ENCODE data around the gene PRR20G.
A peak's percentile ranks its signal among the peaks of the same experiment; 100 is the strongest.

Gene PRR20G

DNA sequence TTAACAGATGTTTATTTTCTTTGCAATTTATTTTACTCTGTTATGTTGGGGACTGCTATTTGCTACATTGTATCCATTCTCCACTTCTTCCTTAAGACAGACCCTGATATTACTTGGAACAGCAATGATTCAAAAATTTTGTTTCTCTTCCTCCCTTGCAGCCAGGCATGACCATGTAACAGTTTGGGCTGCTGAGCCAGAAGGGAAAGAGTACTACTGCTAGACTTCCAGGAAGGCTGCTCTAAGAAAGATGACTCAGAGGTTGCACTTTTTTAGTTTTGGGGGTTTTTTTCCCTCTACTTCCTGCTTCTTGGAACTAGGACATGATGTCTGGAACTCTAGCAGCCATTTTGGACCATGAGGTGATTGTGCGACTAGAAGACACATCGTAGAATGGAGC is 10.3 kb downstream of the PRR20G start:
- H2BK120ac ChIP-seq (ENCODE audit: insufficient read depth, low read length, poor library complexity) = no peak overlapping the region

DNA sequence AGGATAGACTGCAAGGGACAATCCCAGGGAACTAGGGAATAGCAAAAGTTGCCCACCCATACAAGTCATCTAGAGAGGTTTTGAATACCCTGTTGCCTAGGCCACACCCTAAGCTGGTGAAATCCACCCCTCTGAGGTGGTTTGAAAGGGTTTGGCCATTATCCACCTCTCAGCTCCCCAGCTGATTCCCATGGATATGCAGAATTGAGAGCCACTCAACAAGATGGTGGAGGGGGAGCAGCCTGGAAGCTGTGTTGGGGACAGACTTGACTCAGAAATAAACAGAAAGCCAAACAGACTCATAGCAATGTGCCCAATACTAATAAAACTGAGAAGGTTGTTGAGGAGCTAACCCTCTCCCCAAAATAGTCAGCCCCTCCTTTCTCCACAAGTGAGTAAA is 10.9 kb downstream of the PRR20G start:
- Histone ChIP-seq H3K27me3 (ENCODE audit: insufficient read depth, low read length) (no peaks in the 10 kb centered on the region), H3K18ac (ENCODE audit: low read length) (no peak overlapping the region), H2BK5ac (ENCODE audit: low read depth, low read length, poor library complexity) (no peak overlapping the region), H4K8ac (ENCODE audit: low read depth, low read length) (no peak overlapping the region), H3K4me3 (ENCODE audit: low read depth, low read length) (no peak overlapping the region), H3K23ac (ENCODE audit: low read length) (no peak overlapping the region), H3K36me3 (ENCODE audit: control insufficient read depth in 1 of 2, insufficient read depth in 2 of 2, low read length in 2 of 2) (no peaks in the 10 kb centered on the region), H3K4ac (ENCODE audit: low read depth, low read length) (no peak overlapping the region), H4K91ac (ENCODE audit: low read depth, low read length) (no peak overlapping the region), H3K9me3 (ENCODE audit: insufficient read depth, low read depth, low read length) (peaks cover 25% of the 10 kb centered on the region), H2BK12ac (ENCODE audit: low read length) (no peak overlapping the region), H3K4me1 (ENCODE audit: control insufficient read depth in 1 of 2, insufficient read depth in 2 of 2, low read length in 2 of 2) (no peaks in the 10 kb centered on the region), H3K4me2 (ENCODE audit: low read length) (no peak overlapping the region), H3K14ac (ENCODE audit: low read length) (no peak overlapping the region), H3K27ac (ENCODE audit: low read depth, low read length) (no peak overlapping the region), H3K9ac (ENCODE audit: low read length) (no peak overlapping the region), H2AFZ (ENCODE audit: insufficient read depth, low read length, poor library complexity) (no peak overlapping the region), H4K12ac (ENCODE audit: low read depth, low read length) (no peak overlapping the region), H2AK5ac (ENCODE audit: low read length) (no peak overlapping the region), H2BK120ac (ENCODE audit: insufficient read depth, low read length, poor library complexity) (no peak overlapping the region), H3K79me1 (ENCODE audit: low read length) (no peaks in the 10 kb centered on the region), H3K79me2 (ENCODE audit: control insufficient read depth, insufficient read depth, low read length, poor library complexity) (no peaks in the 10 kb centered on the region)
- no peak for DNase-seq

More for the DNA sequence above, 10.3 kb downstream of the PRR20G start:
- Histone ChIP-seq H3K4ac (ENCODE audit: low read depth, low read length) (no peak overlapping the region), H4K12ac (ENCODE audit: low read depth, low read length) (no peak overlapping the region), H2AFZ (ENCODE audit: insufficient read depth, low read length, poor library complexity) (no peak overlapping the region), H3K23ac (ENCODE audit: low read length) (no peak overlapping the region), H3K79me1 (ENCODE audit: low read length) (no peaks in the 10 kb centered on the region), H3K79me2 (ENCODE audit: control insufficient read depth, insufficient read depth, low read length, poor library complexity) (no peaks in the 10 kb centered on the region), H4K8ac (ENCODE audit: low read depth, low read length) (no peak overlapping the region), H3K27ac (ENCODE audit: low read depth, low read length) (no peak overlapping the region), H4K91ac (ENCODE audit: low read depth, low read length) (no peak overlapping the region), H2BK12ac (ENCODE audit: low read length) (no peak overlapping the region), H3K4me3 (ENCODE audit: low read depth, low read length) (no peak overlapping the region), H3K9ac (ENCODE audit: low read length) (no peak overlapping the region), H2AK5ac (ENCODE audit: low read length) (no peak overlapping the region), H3K18ac (ENCODE audit: low read length) (no peak overlapping the region), H3K9me3 (ENCODE audit: insufficient read depth, low read depth, low read length) (peaks cover 27% of the 10 kb centered on the region), H2BK5ac (ENCODE audit: low read depth, low read length, poor library complexity) (no peak overlapping the region), H3K4me1 (ENCODE audit: control insufficient read depth in 1 of 2, insufficient read depth in 2 of 2, low read length in 2 of 2) (no peaks in the 10 kb centered on the region), H3K36me3 (ENCODE audit: control insufficient read depth in 1 of 2, insufficient read depth in 2 of 2, low read length in 2 of 2) (no peaks in the 10 kb centered on the region), H3K27me3 (ENCODE audit: insufficient read depth, low read length) (no peaks in the 10 kb centered on the region), H3K14ac (ENCODE audit: low read length) (no peak overlapping the region), H3K4me2 (ENCODE audit: low read length) (no peak overlapping the region)
- WGBS (ENCODE audit: extremely low coverage, insufficient coverage, insufficient read length) = no CpG with 5 or more reads among the region's 2 CpGs
- DNase-seq = no peak

DNA sequence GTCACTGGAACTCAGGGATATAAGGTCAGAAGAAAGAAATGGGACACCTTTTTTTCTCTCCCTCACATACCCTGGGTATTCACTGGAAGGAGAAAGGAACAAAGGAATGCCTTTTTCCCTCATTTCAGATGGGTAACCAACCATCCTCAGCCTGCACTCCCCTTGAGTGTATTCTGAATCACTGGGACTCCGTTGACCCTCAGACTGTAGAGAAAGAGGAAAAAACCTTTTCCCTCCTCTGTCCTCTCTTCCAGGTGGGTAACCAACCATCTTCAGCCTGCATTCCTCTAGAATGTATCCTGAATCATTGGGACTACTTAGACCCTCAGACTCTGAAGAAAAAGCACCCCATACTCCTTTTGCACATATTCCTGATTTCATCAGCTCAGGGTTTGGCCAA is 11.4 kb downstream of the PRR20G start:
- Histone ChIP-seq H2AK5ac (ENCODE audit: low read length) (no peak overlapping the region), H3K4me2 (ENCODE audit: low read length) (no peak overlapping the region), H3K18ac (ENCODE audit: low read length) (no peak overlapping the region), H3K14ac (ENCODE audit: low read length) (no peak overlapping the region), H4K91ac (ENCODE audit: low read depth, low read length) (no peak overlapping the region), H3K79me2 (ENCODE audit: control insufficient read depth, insufficient read depth, low read length, poor library complexity) (no peaks in the 10 kb centered on the region), H3K23ac (ENCODE audit: low read length) (no peak overlapping the region), H2BK12ac (ENCODE audit: low read length) (no peak overlapping the region), H2BK120ac (ENCODE audit: insufficient read depth, low read length, poor library complexity) (no peak overlapping the region), H3K4ac (ENCODE audit: low read depth, low read length) (no peak overlapping the region), H3K36me3 (ENCODE audit: control insufficient read depth in 1 of 2, insufficient read depth in 2 of 2, low read length in 2 of 2) (no peaks in the 10 kb centered on the region), H3K4me1 (ENCODE audit: control insufficient read depth in 1 of 2, insufficient read depth in 2 of 2, low read length in 2 of 2) (no peaks in the 10 kb centered on the region), H4K12ac (ENCODE audit: low read depth, low read length) (no peak overlapping the region), H3K27ac (ENCODE audit: low read depth, low read length) (no peak overlapping the region), H3K27me3 (ENCODE audit: insufficient read depth, low read length) (no peaks in the 10 kb centered on the region), H2BK5ac (ENCODE audit: low read depth, low read length, poor library complexity) (no peak overlapping the region), H3K9ac (ENCODE audit: low read length) (no peak overlapping the region), H2AFZ (ENCODE audit: insufficient read depth, low read length, poor library complexity) (no peak overlapping the region), H3K79me1 (ENCODE audit: low read length) (no peaks in the 10 kb centered on the region), H3K4me3 (ENCODE audit: low read depth, low read length) (no peak overlapping the region), H3K9me3 (ENCODE audit: insufficient read depth, low read depth, low read length) (peaks cover 25% of the 10 kb centered on the region), H4K8ac (ENCODE audit: low read depth, low read length) (no peak overlapping the region)
- no CpG with 5 or more reads among the region's 1 CpG for WGBS (ENCODE audit: extremely low coverage, insufficient coverage, insufficient read length)
- no peak for DNase-seq

DNA sequence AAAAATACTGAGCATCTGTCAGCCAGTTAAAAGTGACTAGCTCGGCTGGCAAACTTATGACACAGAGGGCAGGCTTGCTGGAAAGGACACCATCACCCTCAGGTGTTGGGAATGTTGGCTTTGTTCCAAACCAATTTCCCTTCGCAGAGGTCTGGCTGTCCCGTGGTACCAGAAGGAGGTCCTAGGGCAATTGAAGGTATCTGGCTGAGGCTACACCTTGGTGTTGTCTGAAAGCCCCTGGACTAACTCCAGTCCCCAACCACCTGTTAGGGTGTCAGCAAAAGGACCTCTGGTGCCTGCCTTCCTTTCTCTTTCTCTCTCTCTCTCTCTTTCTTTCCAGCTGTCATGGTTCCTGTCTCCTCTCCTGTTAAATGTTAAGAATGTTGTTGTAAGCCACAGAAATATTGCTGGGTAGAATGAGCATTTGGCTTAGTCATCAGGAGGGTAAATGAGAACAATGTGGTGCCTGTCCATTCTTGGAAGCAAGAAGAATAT is 12.5 kb downstream of the PRR20G start:
- Histone ChIP-seq H4K8ac (ENCODE audit: low read depth, low read length) (no peak overlapping the region), H2AK5ac (ENCODE audit: low read length) (no peak overlapping the region), H4K12ac (ENCODE audit: low read depth, low read length) (no peak overlapping the region), H3K36me3 (ENCODE audit: control insufficient read depth in 1 of 2, insufficient read depth in 2 of 2, low read length in 2 of 2) (no peaks in the 10 kb centered on the region), H3K4me3 (ENCODE audit: low read depth, low read length) (no peak overlapping the region), H3K79me2 (ENCODE audit: control insufficient read depth, insufficient read depth, low read length, poor library complexity) (no peaks in the 10 kb centered on the region), H4K91ac (ENCODE audit: low read depth, low read length) (no peak overlapping the region), H3K9ac (ENCODE audit: low read length) (no peak overlapping the region), H3K18ac (ENCODE audit: low read length) (no peak overlapping the region), H2BK120ac (ENCODE audit: insufficient read depth, low read length, poor library complexity) (no peak overlapping the region), H3K4ac (ENCODE audit: low read depth, low read length) (no peak overlapping the region), H3K14ac (ENCODE audit: low read length) (no peak overlapping the region), H3K4me2 (ENCODE audit: low read length) (no peak overlapping the region), H3K23ac (ENCODE audit: low read length) (no peak overlapping the region), H2BK5ac (ENCODE audit: low read depth, low read length, poor library complexity) (no peak overlapping the region), H3K27ac (ENCODE audit: low read depth, low read length) (no peak overlapping the region), H2BK12ac (ENCODE audit: low read length) (no peak overlapping the region), H3K9me3 (ENCODE audit: insufficient read depth, low read depth, low read length) (peaks cover 24% of the 10 kb centered on the region), H3K79me1 (ENCODE audit: low read length) (no peaks in the 10 kb centered on the region), H3K4me1 (ENCODE audit: control insufficient read depth in 1 of 2, insufficient read depth in 2 of 2, low read length in 2 of 2) (no peaks in the 10 kb centered on the region), H2AFZ (ENCODE audit: insufficient read depth, low read length, poor library complexity) (no peak overlapping the region), H3K27me3 (ENCODE audit: insufficient read depth, low read length) (no peaks in the 10 kb centered on the region)
- WGBS (ENCODE audit: extremely low coverage, insufficient coverage, insufficient read length) = no CpG with 5 or more reads among the region's 3 CpGs
- peak; percentile 18 to 37 for DNase-seq
